GM23248 (cell line): Measurements from ENCODE around the gene VASP. TPM values are rescaled to one million over a fixed set of nuclear protein-coding genes. Genes with fewer than 3 reads are reported as not detected.

Source experiments
- DNase-seq: peaks from one replicate; pipeline ENCODE4 v3.0.0-alpha.2; 2015
- H2AFZ ChIP-seq: fragments of 200-600 bp; sonication (generic); 2 replicates; pipeline ENCODE4 v1.6.1; 2016; ENCODE audit warnings: antibody characterized with exemption
- H3F3A ChIP-seq: fragments of 200-600 bp; sonication (generic); 2 replicates; pipeline ENCODE4 v1.6.1; 2016; ENCODE audit warnings: mild to moderate bottlenecking, antibody characterized with exemption, mixed run types; ENCODE audit not compliant: insufficient read depth
- H3K27ac ChIP-seq: fragments of 200-600 bp; sonication (generic); 2 replicates; pipeline ENCODE4 v1.5.1; 2016; ENCODE audit warnings: mild to moderate bottlenecking
- H3K27me3 ChIP-seq: fragments of 200-600 bp; sonication (generic); replicated peaks from 2 replicates; pipeline ENCODE4 v1.6.1; 2016; ENCODE audit warnings: mild to moderate bottlenecking; ENCODE audit not compliant: insufficient read depth
- H3K36me3 ChIP-seq: fragments of 200-600 bp; sonication (generic); 2 replicates; pipeline ENCODE4 v1.6.1; 2016; ENCODE audit warnings: low read depth, mild to moderate bottlenecking
- H3K4me1 ChIP-seq: fragments of 200-600 bp; sonication (generic); 2 replicates; pipeline ENCODE4 v1.6.1; 2016; ENCODE audit warnings: mild to moderate bottlenecking; ENCODE audit not compliant: insufficient read depth
- H3K4me2 ChIP-seq: fragments of 200-600 bp; sonication (generic); one replicate; pipeline ENCODE4 v1.6.1; 2016; ENCODE audit warnings: mild to moderate bottlenecking; ENCODE audit not compliant: unreplicated experiment
- H3K4me3 ChIP-seq: fragments of 200-600 bp; sonication (generic); 2 replicates; pipeline ENCODE4 v1.5.1; 2016; ENCODE audit warnings: mild to moderate bottlenecking
- H3K79me2 ChIP-seq: fragments of 200-600 bp; sonication (generic); 2 replicates; pipeline ENCODE4 v1.6.1; 2016; ENCODE audit warnings: mild to moderate bottlenecking; ENCODE audit not compliant: insufficient read depth
- H3K9ac ChIP-seq: fragments of 200-600 bp; sonication (generic); 2 replicates; pipeline ENCODE4 v1.6.1; 2016; ENCODE audit warnings: mild to moderate bottlenecking
- H3K9me2 ChIP-seq: fragments of 200-600 bp; sonication (generic); 2 replicates; pipeline ENCODE4 v1.6.1; 2016; ENCODE audit warnings: mixed run types, mild to moderate bottlenecking, moderate library complexity; ENCODE audit not compliant: insufficient read depth
- H3K9me3 ChIP-seq: fragments of 200-600 bp; sonication (generic); one replicate; pipeline ENCODE4 v1.6.1; 2017; ENCODE audit warnings: low read depth
- H4K20me1 ChIP-seq: fragments of 200-600 bp; sonication (generic); 2 replicates; pipeline ENCODE4 v1.6.0; 2016; ENCODE audit not compliant: insufficient read depth
- EZH2 ChIP-seq: fragments of 200-600 bp; sonication (generic); IDR thresholded peaks from 2 replicates; pipeline ENCODE4 v1.6.1; 2018; ENCODE audit warnings: antibody characterized with exemption, mild to moderate bottlenecking; ENCODE audit not compliant: insufficient read depth, poor library complexity, severe bottlenecking
- EZH2phosphoT487 ChIP-seq: fragments of 200-600 bp; sonication (generic); IDR thresholded peaks from 2 replicates; pipeline ENCODE4 v1.6.1; 2018; ENCODE audit warnings: antibody characterized with exemption, moderate library complexity, mild to moderate bottlenecking, low read depth; ENCODE audit not compliant: insufficient read depth
- WGBS, 2 experiments: methylation state at CpG; one replicate each; pipeline ENCODE4 v1.1.6; 2015 to 2017; ENCODE audit warnings: low lambda C conversion rate in 2 of 2, low coverage in 1 of 2; ENCODE audit errors: missing lambda C conversion rate in 2 of 2; 5-methylcytosine and 5-hydroxymethylcytosine counted together
- in situ Hi-C: fragments of 300-500 bp; cut with MboI; formaldehyde crosslinking; loops from 2 replicates; pipeline ENCODE4 v1.15.0; 2020
- polyA plus RNA-seq: library from polyadenylated mRNA; unstranded; fragments of >200 nt; fragmentation: Nextera tagmentation; extraction: Ambion mirVana; gene quantifications from 2 replicates; pipeline ENCODE4 v1.2.1, GENCODE V29; 2016
- total RNA-seq: library from RNA; depleted of rRNA; stranded (reverse); fragments of >200 nt; shearing (Covaris generic); gene quantifications from 2 replicates; pipeline ENCODE4 v1.2.3, GENCODE V29; 2014

The VASP gene
- total and polyA plus RNA-seq, 2 experiments from 2014 or later: 31.9 to 135 TPM

DNA sequence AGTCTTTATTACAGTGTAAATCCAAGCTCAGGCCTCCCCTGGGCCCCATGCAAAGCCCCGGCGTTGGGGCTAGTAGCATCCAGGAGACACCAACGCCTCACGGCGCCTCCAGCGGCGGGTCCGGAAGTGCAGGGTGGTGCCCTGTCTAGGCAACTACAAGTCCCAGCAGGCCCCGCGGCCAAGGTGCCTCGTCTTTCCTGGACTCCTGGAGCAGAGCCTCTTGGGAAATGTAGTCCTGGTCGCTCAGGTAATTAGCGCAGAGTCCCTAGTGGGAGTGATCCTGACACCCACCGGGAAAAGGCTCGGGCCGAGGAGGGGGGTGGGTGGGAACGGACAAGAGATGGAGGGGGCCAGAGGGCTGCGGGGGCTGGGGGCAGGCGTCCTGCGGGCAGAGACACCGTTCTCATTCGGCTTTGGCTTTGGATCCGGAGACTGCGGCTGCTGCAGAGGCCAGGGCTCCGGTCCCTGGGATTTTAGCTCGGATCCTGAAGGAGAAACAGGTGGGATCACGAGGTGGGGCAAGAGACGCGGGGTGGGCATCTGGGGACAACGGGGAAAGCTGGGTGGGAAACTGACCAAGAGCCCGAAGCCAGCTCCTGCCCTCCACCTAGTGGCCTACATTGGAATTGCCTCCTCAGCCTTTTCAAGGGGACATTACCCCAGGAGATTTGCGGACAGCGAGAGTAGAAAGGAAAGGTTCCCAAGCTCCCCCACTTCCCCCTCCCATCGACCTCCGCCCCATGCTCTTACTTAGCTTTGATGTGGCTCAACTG is 21.8 kb upstream of the VASP start:
- Histone ChIP-seq H3K4me1 (no peaks in the 10 kb centered on the region; the same call in 1 of the 2 replicates), H2AFZ (peak overlapping the region; percentile 93), H3K4me2 (peak overlapping the region; percentile 91), H3K9me2 (no peaks in the 10 kb centered on the region), H4K20me1 (no peaks in the 10 kb centered on the region), H3K79me2 (no peaks in the 10 kb centered on the region), H3K9me3 (no peaks in the 10 kb centered on the region), H3K27ac (no peak overlapping the region), H3K4me3 (peak overlapping the region; percentile 85), H3K9ac (peak overlapping the region; percentile 69), H3K27me3 (no peaks in the 10 kb centered on the region), H3F3A (0 out of 2 replicates have a peak, but pooled peaks cover 5% of the 10 kb centered on the region), H3K36me3 (no peaks in the 10 kb centered on the region)
- 6 to 7% methylated on average over 27 to 35 of the region's 35 CpGs for WGBS, 2 experiments
- no peak for TF ChIP-seq EZH2phosphoT487
- no peak for TF ChIP-seq EZH2
- in situ Hi-C loops: no loop called here
- DNase-seq: peak; percentile 98

GRCh38 chr19:45488708-45489107 is 18.6 kb upstream of the VASP start:
- no peaks in the 10 kb centered on the region for H3K36me3 ChIP-seq
- H2AFZ ChIP-seq: no peak overlapping the region
- no peaks in the 10 kb centered on the region for H3K9me2 ChIP-seq
- no peak for TF ChIP-seq EZH2
- no peak for TF ChIP-seq EZH2phosphoT487
- no peaks in the 10 kb centered on the region for H3K9me3 ChIP-seq
- H3K4me3 ChIP-seq: no peak overlapping the region
- no peaks in the 10 kb centered on the region for H3K79me2 ChIP-seq
- H4K20me1 ChIP-seq: no peaks in the 10 kb centered on the region
- 89 to 92% methylated on average over 15 of the region's 15 CpGs for WGBS, 2 experiments
- no peaks in the 10 kb centered on the region for H3K27me3 ChIP-seq
- no peaks in the 10 kb centered on the region; the same call in 1 of the 2 replicates for H3K4me1 ChIP-seq
- in situ Hi-C loops: no loop called here
- 0 out of 2 replicates have a peak, but pooled peaks cover 5% of the 10 kb centered on the region for H3F3A ChIP-seq
- H3K27ac ChIP-seq: no peak overlapping the region
- no peak overlapping the region for H3K4me2 ChIP-seq
- DNase-seq: no peak
- no peak overlapping the region for H3K9ac ChIP-seq

DNA sequence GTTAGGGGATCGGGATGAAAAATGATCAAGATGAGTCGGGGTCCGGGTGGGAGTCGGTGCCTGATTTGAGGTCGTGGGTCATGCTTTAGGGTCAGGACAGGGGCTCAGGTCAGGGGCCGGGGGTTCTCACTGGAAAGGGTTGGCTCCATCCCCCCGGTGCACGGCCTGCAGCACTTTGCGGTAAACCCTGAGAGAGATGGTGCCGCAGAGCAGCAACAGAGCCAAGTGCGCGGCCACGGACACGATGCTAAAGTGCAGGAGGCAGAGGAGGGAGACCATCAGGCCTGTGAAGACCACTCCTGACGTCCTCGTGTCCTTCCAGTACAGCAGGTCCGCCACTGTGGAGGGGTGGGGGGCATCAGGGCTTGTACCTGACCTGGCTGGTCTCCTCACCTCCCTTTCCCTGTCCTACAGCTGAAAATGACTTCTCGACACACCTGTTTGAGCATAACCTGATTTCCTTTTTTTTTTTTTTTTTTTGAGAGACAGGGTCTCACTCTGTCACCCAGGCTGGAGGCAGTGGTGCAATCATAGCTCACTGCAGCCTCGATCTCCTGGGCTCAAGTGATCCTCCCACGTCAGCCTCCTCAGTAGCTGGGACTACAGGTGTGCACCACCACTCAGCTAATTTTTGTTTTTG is 17.9 kb upstream of the VASP start:
- Histone ChIP-seq H3K27me3 (no peaks in the 10 kb centered on the region), H2AFZ (no peak overlapping the region), H3K9ac (no peak overlapping the region), H3K4me2 (no peak overlapping the region), H3K4me1 (no peaks in the 10 kb centered on the region; the same call in 1 of the 2 replicates), H3K4me3 (no peak overlapping the region), H3F3A (0 out of 2 replicates have a peak, but pooled peaks cover 3% of the 10 kb centered on the region), H3K79me2 (no peaks in the 10 kb centered on the region), H3K9me2 (no peaks in the 10 kb centered on the region), H3K27ac (no peak overlapping the region), H4K20me1 (no peaks in the 10 kb centered on the region), H3K36me3 (no peaks in the 10 kb centered on the region), H3K9me3 (no peaks in the 10 kb centered on the region)
- TF ChIP-seq EZH2phosphoT487 (no peak), EZH2 (no peak)
- DNase-seq: no peak
- WGBS, 2 experiments: 83 to 84% methylated on average over 20 of the region's 20 CpGs
- in situ Hi-C loops: no loop called here

DNA sequence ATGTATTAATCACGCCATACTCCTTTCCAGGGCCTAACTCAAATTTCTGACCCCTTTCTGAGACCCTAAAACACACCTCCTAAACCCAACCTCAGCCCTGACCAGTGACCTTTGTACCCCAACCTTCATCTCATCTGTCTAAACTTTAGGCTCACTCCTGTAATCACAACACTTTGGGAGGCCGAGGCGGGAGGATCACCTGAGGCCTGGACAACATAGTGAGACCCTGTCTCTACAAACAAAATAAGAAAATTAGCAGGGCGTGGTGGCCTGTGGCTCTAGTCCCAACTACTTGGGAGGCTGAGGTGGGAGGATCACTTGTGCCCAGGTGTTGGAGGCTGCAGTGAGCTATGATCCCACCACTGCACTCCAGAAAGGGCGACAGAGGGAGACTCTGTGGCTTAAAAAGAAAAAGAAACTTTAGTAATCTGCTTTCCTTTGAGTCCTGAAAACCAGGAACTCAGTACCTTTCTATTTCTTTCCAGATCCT is 15.1 kb upstream of the VASP start:
- H3F3A ChIP-seq: no peaks in the 10 kb centered on the region
- no peaks in the 10 kb centered on the region for H3K9me3 ChIP-seq
- H3K36me3 ChIP-seq: no peaks in the 10 kb centered on the region
- no peak overlapping the region for H2AFZ ChIP-seq
- TF ChIP-seq EZH2 (no peak), EZH2phosphoT487 (no peak)
- H3K4me2 ChIP-seq: peak overlapping the region; percentile 87
- H3K9me2 ChIP-seq: no peaks in the 10 kb centered on the region
- no peaks in the 10 kb centered on the region for H4K20me1 ChIP-seq
- no peaks in the 10 kb centered on the region for H3K79me2 ChIP-seq
- H3K27ac ChIP-seq: no peak overlapping the region
- peak overlapping the region; percentile 77; the same call in 1 of the 2 replicates for H3K4me3 ChIP-seq
- DNase-seq: no peak
- no peaks in the 10 kb centered on the region for H3K27me3 ChIP-seq
- 0 out of 2 replicates have a peak, but pooled peaks cover 1% of the 10 kb centered on the region for H3K4me1 ChIP-seq
- no peak overlapping the region for H3K9ac ChIP-seq
- WGBS, 2 experiments: 79 to 82% methylated on average over 5 of the region's 5 CpGs
- in situ Hi-C loops: no loop called here
